Posterior cingulate gyrus (tissue), 11 donors: ENCODE results near the gene RPS3.
A peak's percentile ranks its signal among the peaks of the same experiment; 100 is the strongest.
"Not testable (repeated sequence)": the region's sequence is repeated elsewhere in the genome, so short reads cannot be mapped to it uniquely, and the experiment has no call there.

Experiments
- DNase-seq, 10 donors: peaks; one replicate each; pipeline versions ENCODE4 v3.0.0 to v3.0.0-alpha.2; 2020 to 2021; ENCODE audit warnings: mixed read lengths in 3 of 10
- intact Hi-C: fragments of 100-400 bp; cut with DNase I; formaldehyde crosslinking; loops from one replicate; pipeline ENCODE4 v1.15.1; 2023

RPS3 gene

DNA sequence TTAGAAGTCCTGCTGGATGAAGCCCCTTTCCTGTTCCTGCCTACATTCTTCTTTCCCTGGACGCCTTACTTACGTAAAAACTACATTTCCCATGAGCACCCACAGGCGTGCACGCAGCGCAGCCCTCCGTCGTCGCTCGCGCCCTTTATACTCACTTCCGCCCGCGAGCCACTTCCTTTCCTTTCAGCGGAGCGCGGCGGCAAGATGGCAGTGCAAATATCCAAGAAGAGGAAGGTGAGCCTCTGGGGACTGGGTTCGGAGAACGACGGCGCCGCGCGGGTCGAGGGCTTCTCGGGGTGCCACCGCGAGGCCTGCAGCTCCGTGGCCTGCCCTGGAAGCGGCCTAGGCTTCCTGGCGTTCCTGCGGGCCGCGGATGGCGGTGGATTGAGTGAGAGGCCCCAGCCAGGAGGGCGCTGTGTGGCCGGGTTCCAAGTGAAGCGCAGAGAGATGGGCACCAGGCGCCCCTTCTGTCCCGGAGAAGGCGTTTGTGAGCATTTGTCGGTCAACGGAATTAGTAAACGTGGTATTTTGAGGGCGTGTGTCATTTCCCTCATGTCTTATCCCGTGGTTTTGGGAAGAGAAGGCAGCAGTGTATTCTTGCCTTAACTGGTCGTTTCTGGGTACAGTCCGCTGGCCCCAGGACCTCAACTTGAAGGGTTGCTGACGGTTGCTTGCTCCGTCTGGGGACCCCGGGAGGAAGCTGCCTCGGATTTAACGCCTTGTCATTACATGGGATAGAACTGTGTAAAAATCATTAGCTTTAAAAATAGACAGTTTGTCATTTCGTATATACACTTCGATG is at the start of gene RPS3:
RPS3 (plus strand) TSS at position 175 of the 802 bp plus-strand sequence; CDS start at position 205, 30 bp downstream.
- intact Hi-C loops, result no loop called here

DNA sequence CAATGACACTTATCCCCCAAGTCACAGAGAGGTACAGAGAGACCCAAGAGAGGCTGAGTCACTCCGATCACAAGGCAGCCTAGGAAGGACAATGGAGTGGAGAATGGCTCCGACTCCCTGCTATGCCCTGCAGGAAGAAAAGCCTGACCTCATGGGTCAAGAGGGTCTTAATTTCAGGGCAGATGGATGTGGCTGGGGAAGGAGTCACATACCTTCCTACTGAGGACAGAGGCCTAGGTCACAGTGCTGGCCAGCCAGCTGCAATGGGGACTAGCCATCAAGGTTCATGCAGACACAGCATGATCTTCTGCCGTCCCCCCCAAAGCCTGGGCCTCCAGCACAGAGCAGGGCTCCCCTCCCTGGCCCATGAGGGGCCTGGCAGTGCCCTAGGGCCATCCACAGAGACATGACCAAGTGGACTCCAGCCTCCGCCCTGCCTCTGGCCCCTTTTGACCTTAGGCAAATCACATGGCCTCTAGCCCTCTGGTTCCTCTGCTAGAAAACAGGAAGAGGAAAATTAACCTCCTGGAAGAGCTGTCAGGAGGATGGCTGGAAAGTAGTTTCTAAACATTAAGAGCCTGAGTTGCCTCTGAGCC is 49.7 kb upstream of the RPS3 start:
- intact Hi-C loops, result no loop called here
- peak in 1 of 10 donors; percentile 83 for DNase-seq

More for the DNA sequence above, at the start of gene RPS3:
- peak; percentile 83 to 99 (median 92) for DNase-seq

- intact Hi-C loops, result no loop called here
- no peak for DNase-seq
Measured at GRCh38 chr11:75350122-75350742, 49.1 kb upstream of the RPS3 start.

DNA sequence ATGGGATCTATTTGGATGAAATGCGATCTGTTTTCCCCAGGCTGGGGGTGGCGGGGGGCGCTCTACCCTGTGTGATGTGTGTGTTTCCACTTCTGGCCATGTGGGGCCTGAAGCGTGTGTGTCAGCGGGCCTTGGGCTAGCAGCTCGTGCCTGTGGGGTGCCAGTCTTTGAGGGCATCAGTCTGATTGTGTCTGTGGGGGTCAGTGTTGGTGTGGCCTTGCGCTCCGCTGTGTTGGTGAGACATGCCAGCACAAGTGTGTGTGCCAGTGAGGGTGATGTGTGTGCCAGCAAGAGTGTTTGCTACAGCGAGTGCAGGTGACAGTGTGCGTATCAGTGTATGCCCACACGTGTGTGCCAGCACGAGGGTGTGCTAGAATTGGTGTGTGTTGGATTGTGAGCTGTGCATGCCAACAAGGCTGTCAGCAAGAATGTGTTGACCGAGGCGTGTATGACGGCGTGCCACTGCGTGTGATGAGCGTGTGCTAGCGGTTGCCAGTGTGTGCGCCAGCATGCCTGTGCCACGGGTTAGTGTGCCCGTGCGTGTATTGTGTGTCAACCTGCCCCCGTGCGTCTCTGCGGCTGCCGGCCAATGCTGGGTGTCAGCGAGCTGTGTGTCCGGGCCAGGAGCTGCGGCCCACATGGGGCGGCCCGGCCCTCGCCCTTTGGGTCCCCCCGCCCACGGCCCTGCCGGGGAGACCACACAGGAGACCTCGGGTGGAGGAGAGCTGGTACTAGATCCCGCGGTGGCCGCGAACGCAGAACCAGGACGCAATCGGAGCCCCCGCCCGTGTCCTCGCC is 48.4 kb upstream of the RPS3 start:
- intact Hi-C loops, result no loop called here

DNA sequence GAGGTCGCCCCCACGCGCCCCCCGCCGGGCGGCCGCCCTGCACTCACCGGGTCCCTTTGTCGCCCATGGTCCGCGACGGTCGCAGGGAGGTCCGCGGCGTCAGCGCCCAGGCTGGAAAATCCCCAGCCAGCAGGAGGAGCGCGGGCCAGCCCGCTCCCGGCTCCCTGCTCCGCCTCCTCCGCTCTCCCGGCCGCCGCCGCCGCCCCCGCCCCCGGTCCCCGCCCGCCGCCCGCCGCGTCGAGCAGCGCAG is 47.9 kb upstream of the RPS3 start, which contains the start of gene ARRB1:
ARRB1 (minus strand) TSS at position 121 of the 250 bp plus-strand sequence; CDS start at position 67, 54 bp downstream.
- DNase-seq, result peak in 6 of 10 donors; percentile 24 to 93 (median 50)
- intact Hi-C loops, result no loop called here

More for the DNA sequence above, 48.4 kb upstream of the RPS3 start:
- DNase-seq, result peak in 7 of 10 donors; percentile 42 to 93 (median 66)

DNA sequence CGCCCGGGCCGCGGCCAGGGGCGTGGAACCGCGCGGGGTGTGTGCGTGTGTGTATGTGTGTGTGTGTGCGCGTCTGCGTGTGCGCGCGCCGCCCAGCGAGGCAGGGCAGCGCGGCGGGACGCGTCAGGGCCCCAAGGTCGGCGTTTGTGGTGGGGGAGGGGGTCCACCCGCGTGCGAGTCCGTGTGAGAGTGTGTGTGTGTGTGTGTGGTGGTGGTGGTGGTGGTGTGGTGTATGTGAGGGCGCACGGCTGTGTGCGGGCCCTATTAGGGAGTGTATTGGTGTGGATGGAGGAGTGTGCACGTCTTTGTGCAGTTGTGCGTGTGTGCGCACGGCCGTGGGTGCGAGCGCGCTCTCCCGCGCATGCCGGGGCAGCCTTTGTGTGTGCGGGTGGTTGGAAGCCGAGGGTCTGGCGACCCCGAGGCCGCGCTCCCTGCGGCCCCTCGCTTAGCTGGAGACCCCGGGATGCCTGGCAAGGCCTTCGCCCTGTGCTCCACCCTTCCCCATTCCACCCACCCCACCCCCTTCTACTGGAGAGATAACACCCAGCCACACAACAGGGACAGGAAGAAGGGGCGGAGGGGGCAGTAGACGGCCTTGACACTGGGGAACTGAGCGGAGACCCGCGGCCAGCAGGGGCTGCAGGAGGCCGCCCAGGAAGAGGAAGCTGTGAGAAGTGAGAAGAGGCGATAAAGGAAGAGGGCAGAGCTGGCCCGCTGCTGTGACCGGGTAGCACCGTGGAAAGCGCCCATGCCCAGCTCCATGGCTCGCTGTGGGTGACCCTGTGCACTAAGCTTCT is 47.3 kb upstream of the RPS3 start:
- peak in 7 of 10 donors; percentile 32 to 89 (median 49) for DNase-seq
- intact Hi-C loops, result no loop called here

DNA sequence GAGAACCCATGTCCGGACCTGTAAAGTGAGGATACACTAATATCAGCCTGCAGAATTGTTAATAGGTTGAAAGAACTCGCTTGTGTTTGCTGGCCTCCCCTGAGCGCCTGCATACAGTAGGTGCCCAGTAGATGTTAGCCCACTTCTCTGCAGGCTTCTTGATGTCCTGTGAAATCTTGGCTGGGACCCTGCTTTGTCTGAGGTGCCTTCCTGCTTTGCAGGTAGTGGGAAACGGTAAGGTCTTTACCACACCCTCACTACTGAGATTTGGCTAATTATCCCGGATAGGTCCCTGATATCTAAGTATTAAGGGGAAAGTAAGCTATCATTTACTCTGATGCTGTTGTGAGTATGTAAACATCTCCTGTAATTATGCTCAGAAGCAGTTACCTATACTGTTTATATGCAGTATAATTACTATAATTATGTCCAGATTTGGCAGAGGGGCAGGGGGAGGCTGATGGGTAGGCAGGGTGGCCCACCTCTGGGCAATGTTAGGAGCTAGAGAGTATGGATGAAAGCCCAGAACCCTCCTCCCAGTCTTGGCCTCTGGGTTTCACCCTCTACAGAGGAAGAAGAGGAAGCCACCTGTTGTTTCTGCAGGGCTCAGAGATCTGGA is 46.6 kb upstream of the RPS3 start:
- peak in 1 of 10 donors; percentile 8 for DNase-seq
- intact Hi-C loops, result no loop called here

GRCh38 chr11:75355051-75355450 is 44.3 kb upstream of the RPS3 start:
- peak in 1 of 10 donors; percentile 59 for DNase-seq
- intact Hi-C loops, result no loop called here

- intact Hi-C loops, result no loop called here
- DNase-seq, result no peak
Measured at GRCh38 chr11:75356613-75357012, 42.7 kb upstream of the RPS3 start.

DNA sequence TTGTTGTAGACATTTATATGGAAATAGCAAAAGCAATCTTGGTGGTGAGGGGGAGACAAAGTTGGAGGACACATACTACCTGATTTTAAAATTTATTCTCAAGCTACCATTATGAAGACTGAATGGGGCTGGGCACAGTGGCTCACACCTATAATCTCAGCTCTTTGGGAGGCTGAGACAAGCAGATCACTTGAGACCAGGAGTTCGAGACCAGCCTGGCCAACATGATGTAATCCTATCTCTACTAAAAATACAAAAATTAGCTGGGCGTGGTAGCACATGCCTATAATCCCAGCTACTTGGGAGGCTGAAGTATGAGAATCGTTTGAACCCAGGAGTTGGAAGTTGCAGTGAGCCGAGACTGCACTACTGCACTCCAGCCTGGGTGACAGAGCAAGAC is 37.0 kb upstream of the RPS3 start:
- intact Hi-C loops, result not testable (repeated sequence)
- peak in 1 of 10 donors; percentile 38 for DNase-seq

DNA sequence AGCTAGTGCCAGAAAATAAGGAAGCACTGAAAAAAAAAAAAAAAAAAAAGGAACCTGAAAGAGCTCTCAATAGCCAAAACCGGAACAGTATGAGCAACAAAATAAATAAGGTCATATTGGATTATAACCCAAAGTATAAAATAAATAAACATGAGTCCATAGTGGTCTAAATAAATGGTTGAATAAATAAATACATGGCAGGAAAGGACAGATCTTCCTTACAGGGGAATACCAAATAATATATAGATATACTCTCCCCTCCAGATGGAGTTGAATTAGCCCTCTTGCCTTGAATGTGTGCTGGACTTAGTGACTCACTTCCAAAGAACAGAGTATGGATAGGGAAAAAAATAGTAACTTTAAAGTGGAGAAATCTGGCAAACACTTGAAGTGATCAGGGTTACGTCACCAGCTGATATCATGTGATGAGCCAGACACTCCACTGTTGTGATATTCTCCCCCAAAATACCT is 33.6 kb upstream of the RPS3 start:
- intact Hi-C loops, result no loop called here
- no peak for DNase-seq

- not testable (repeated sequence) for DNase-seq
Measured at GRCh38 chr11:75366826-75367225, 32.5 kb upstream of the RPS3 start.

GRCh38 chr11:75369560-75370255 is 29.6 kb upstream of the RPS3 start:
- intact Hi-C loops, result no loop called here
- DNase-seq, result peak in 2 of 10 donors; percentile 8 to 63

More at GRCh38 chr11:75366826-75367225, 32.5 kb upstream of the RPS3 start:
- intact Hi-C loops, result not testable (repeated sequence)

DNA sequence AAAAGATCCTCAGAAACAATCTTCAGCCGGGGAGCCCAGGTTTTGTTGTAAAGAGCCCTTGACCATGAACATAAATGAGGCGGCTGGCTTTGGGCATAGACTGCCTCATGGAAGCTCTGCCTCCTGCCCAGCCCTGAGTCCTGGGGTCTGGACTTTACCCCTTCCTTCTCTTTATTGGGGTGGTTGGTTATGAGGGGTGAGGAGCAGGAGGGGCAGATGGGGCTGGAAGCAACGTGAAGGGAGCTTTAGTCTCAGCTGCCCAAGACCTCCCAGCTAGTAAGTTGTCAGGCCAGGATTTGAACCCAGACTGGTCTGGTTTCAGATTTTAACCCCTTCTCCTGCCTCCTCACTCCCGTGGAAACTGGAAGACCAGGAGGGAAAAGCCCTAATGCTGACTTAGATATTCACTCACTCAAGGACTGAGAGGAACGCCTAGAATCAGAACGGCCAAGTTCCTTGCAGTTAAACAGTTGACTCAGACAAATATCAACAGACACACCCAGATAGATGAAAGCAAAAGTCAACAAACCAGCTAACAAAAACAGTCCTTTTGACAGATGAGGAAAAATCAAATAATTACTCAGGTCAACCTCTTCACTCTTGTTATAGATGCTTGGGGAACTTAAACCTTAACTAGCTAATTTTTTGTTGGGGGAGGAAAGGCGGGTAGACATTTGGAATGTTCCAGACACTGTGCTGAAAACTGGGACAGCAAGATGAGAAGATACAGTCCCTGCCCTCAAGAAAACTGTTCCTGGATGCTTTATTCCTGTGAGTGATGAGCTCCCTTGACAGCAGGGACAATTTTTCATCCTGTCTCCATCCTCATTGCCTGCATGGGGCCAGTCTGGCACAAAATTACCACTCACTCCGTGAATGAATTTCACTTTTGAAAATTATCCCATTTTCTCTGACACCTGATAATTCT is 27.1 kb upstream of the RPS3 start:
- intact Hi-C loops, result no loop called here
- DNase-seq, result peak in 1 of 10 donors; percentile 10

DNA sequence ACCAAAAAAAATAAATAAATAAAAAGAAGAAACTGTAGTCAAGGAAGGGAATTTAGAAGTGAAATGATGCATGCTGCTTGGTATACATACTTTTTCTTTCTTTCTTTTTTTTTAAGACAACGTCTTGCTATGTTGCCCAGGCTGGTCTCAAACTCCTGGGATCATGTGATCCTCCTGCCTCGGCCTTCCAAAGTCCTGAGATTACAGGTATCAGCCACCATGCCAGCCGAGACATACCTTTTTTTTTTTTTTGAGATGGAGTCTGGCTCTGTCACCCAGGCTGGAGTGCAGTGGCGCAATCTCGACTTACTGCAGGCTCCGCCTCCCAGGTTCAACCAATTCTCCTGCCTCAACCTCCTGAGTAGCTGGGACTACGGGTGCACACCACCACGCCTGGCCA is 26.1 kb upstream of the RPS3 start:
- DNase-seq, result no peak
- intact Hi-C loops, result no loop called here

DNA sequence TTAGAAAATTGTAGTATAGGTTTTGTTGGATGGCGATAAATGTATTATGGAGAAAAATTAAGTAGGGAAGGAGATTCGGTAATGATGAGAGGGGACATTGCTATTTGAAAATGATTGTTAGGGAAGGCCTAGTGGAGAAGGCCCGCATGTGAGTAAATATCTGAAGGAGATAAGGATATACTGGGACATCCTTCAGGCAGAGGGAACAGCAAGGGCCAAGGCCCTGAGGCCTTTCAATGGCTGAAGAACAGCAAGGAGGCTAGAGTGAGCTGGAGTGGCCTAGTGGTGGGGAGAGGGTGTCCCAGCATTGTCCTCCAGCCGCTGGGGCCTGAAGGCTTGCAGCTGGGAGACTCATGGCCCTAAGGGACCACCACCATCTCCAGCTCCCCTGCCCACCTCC is 24.7 kb upstream of the RPS3 start:
- intact Hi-C loops, result no loop called here
- no peak for DNase-seq

GRCh38 chr11:75375626-75376025 is 23.7 kb upstream of the RPS3 start:
- intact Hi-C loops, result no loop called here
- no peak for DNase-seq

GRCh38 chr11:75376175-75376574 is 23.1 kb upstream of the RPS3 start:
- intact Hi-C loops, result no loop called here
- DNase-seq, result no peak
